ENCODE data around the gene CELF3. TPM values are rescaled to one million over a fixed set of nuclear protein-coding genes. Genes with fewer than 3 reads are reported as not detected.
A peak's percentile ranks its signal among the peaks of the same experiment; 100 is the strongest.

The CELF3 gene
- total RNA-seq, 1 experiment from 2014 or later, result not detected

DNA sequence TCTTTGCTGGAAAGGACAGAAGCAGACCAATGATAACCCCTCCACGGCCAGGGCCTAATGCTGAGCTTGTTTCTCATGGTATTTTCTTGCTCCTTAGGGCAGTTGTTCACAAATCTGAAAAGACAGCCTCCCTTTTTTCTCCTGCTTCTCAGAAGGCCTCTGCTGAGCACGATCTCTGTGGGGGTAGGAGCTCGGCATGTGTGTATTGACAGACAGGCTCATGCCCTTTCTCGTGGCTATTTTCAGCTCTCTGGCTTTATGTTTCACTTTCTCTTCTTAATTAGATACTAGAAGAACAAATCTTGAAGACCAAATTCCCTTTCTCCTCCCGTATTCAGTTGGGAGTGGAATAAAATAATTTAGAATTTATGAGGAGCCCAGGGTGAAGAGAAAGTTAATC, 4.0 kb upstream of the CELF3 start:
- ATAC-seq (peak; percentile 33), DNase-seq (ENCODE audit: low read depth, low spot score) (no peak)
- Histone ChIP-seq H3K27me3 (ENCODE audit: control insufficient read depth, insufficient read depth, low read length) (peaks cover 10% of the 10 kb centered on the region), H3K4me3 (ENCODE audit: low read depth in 2 of 2, low read length in 2 of 2) (peak overlapping the region; percentile 47 to 61), H3K9me3 (ENCODE audit: control insufficient read depth, insufficient read depth, low read depth, low read length) (no peaks in the 10 kb centered on the region), H3K36me3 (ENCODE audit: control insufficient read depth, insufficient read depth, low read length) (no peaks in the 10 kb centered on the region), H3K27ac (ENCODE audit: low read length) (peak overlapping the region; percentile 65), H3K4me1 (ENCODE audit: control insufficient read depth, insufficient read depth, low read length) (peaks cover 7% of the 10 kb centered on the region)
- BruUV-seq (replicated peaks), result no TSS peak
- ChIA-PET CTCF (interaction anchor here (0.8 kb wide), 1 partner anchor 127 kb away, joined by 3 read pairs; no protein-coding TSS in a partner anchor), POLR2A (interaction anchor here (0.5 to 1.2 kb wide), 4 partner anchors 21 to 181 kb away, joined by 3 to 21 read pairs (median 4); no protein-coding TSS in a partner anchor)
- intact Hi-C loops (cut with micrococcal nuclease; ENCODE audit: unreplicated experiment), result no loop called here
- TF ChIP-seq CTCF (IDR thresholded peaks at IDR 0.05), result no peak
- no peak for TF ChIP-seq POLR2AphosphoS5 (IDR thresholded peaks at IDR 0.05; ENCODE audit: low read depth, low read length)
- TF ChIP-seq REST (IDR thresholded peaks at IDR 0.05; ENCODE audit: insufficient read depth in 1 of 2, low read depth in 2 of 2, low read length in 1 of 2), result no peak
- no peak for TF ChIP-seq SIN3A (IDR thresholded peaks at IDR 0.05; ENCODE audit: borderline replicate concordance, insufficient read depth, low read depth, low read length)
- no peak for TF ChIP-seq TCF7L2 (IDR thresholded peaks at IDR 0.05; ENCODE audit: low read depth, low read length)
- in situ Hi-C loops (cut with HindIII; ENCODE audit: low pct_unique_long_range_greater_than_20kb, low sequenced_read_pairs), result no loop called here

- no TSS peak for BruUV-seq (replicated peaks)
- Histone ChIP-seq H3K27me3 (ENCODE audit: control insufficient read depth, insufficient read depth, low read length) (peaks cover 10% of the 10 kb centered on the region), H3K4me3 (ENCODE audit: low read depth in 2 of 2, low read length in 2 of 2) (no peak overlapping the region), H3K36me3 (ENCODE audit: control insufficient read depth, insufficient read depth, low read length) (no peaks in the 10 kb centered on the region), H3K4me1 (ENCODE audit: control insufficient read depth, insufficient read depth, low read length) (peaks cover 7% of the 10 kb centered on the region), H3K27ac (ENCODE audit: low read length) (no peak overlapping the region), H3K9me3 (ENCODE audit: control insufficient read depth, insufficient read depth, low read depth, low read length) (no peaks in the 10 kb centered on the region)
- ATAC-seq, result no peak
- CTCF ChIA-PET, result no interaction called here
- TF ChIP-seq CTCF (IDR thresholded peaks at IDR 0.05) (no peak), SIN3A (IDR thresholded peaks at IDR 0.05; ENCODE audit: borderline replicate concordance, insufficient read depth, low read depth, low read length) (no peak), POLR2AphosphoS5 (IDR thresholded peaks at IDR 0.05; ENCODE audit: low read depth, low read length) (no peak), REST (IDR thresholded peaks at IDR 0.05; ENCODE audit: insufficient read depth in 1 of 2, low read depth in 2 of 2, low read length in 1 of 2) (no peak), TCF7L2 (IDR thresholded peaks at IDR 0.05; ENCODE audit: low read depth, low read length) (no peak)
- DNase-seq (ENCODE audit: low read depth, low spot score), result no peak
- intact Hi-C loops (cut with micrococcal nuclease; ENCODE audit: unreplicated experiment) (no loop called here), in situ Hi-C loops (cut with HindIII; ENCODE audit: low pct_unique_long_range_greater_than_20kb, low sequenced_read_pairs) (no loop called here)
- POLR2A ChIA-PET, result interaction anchor here (0.5 to 1.2 kb wide), 3 partner anchors 21 to 285 kb away, joined by 3 to 5 read pairs (median 3); no protein-coding TSS in a partner anchor
These were observed 3.5 kb upstream of the CELF3 start for GRCh38 chr1:151720125-151720524.

Measured in Panc1 (cell line).